ENCODE data around the gene CDH24. TPM values are rescaled to one million over a fixed set of nuclear protein-coding genes. Genes with fewer than 3 reads are reported as not detected.

The CDH24 gene
- total RNA-seq, 2 experiments from 2014 or later, result 0.51 to 1.5 TPM

DNA sequence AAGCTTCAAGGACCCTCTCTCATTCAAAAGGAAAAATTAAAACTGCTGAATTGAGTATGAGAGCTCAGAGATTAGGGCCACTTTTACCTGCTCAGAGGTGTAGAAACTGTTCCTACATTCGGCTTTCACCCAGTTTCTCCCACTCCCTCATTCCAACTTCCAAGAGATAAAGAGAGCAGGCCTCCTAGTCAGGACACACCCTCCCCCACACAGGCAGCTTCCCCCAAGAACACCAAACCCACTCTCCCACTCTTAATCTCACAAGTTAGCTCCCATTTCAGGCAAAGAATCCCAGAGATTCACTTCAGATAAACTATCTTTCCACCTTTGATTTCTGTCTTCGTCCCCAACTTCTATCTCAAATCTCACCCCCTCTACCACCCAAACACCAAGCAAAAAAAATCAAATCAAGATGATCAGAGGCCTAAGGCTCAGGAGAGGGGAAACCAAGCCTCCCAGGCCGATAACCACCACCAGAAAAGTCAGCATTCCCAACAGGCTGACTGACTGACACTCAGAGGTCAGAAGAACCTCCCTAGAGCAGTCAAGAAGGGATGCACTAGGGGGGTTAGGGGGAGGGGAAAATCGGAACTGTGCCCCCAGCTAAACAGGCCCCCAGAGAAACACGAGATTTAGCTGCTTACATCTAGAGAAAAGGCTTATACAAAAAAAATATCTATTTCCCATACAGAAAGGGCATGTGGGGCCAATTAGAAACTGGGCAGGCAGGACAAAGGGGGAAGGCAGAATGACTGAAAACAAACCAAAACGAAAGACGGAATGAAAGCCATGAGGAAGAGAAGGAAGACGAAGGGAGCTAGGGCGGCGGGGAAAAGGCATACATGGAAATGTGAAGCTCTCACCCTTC, 13.2 kb upstream of the CDH24 start:
- POLR2A ChIA-PET, result interaction anchor here (0.6 to 1.6 kb wide), 7 partner anchors 12 to 230 kb away, joined by 3 to 10 read pairs (median 3); partner anchors contain the start of gene SLC7A8
- no TSS peak for BruUV-seq (replicated peaks)
- peaks cover 29% of the 10 kb centered on the region for H3K4me1 ChIP-seq (ENCODE audit: insufficient read depth, low read length, poor library complexity, severe bottlenecking)

DNA sequence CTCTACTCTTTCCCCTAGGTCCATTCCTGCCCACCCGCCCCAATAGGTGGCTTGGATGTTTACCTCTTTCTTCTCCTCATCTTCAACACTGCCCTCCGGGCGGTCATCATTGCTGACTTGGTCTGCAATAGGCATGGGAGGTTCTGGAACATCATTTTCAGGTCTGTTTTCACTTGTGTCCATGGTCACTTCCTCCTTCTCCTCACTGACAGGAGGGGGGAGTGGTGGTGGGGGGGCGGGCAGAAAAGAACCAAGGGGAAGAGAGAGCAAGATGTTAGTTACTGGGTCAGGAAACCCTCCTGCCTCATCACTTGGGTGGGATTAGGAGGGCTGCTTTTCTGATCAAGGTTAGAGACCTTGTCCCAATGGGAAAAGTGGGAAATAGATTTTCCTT, 12.1 kb upstream of the CDH24 start:
- Histone ChIP-seq H3K4me3 (ENCODE audit: low read depth, low read length, poor library complexity, severe bottlenecking) (no peak overlapping the region), H3K4me1 (ENCODE audit: insufficient read depth, low read length, poor library complexity, severe bottlenecking) (peaks cover 29% of the 10 kb centered on the region), H3K9me3 (ENCODE audit: low read length) (no peaks in the 10 kb centered on the region), H3K9me2 (ENCODE audit: insufficient read depth, low read length) (no peaks in the 10 kb centered on the region), H4K20me1 (ENCODE audit: insufficient read depth, low read length) (0 out of 2 replicates have a peak, but pooled peaks cover 9% of the 10 kb centered on the region), H3K4me2 (ENCODE audit: low read length) (peak overlapping the region; percentile 42; the same call in 1 of the 2 replicates), H2AFZ (ENCODE audit: low read length) (no peak overlapping the region), H3K36me3 (ENCODE audit: insufficient read depth, low read length) (peaks cover 83% of the 10 kb centered on the region), H3K27ac (ENCODE audit: low read depth, low read length, poor library complexity, severe bottlenecking) (peak overlapping the region; percentile 25), H3K79me2 (ENCODE audit: insufficient read depth, low read depth, low read length) (peaks cover 45% of the 10 kb centered on the region)
- ChIA-PET CTCF (ENCODE audit: unreplicated experiment) (interaction anchor here (0.6 to 1.7 kb wide), 12 partner anchors 8 to 114 kb away, joined by 3 to 12 read pairs (median 4); partner anchors contain the start of genes ACIN1, C14orf119, CEBPE and SLC7A8), POLR2A (interaction anchor here (0.6 to 1.4 kb wide), 4 partner anchors 25 to 200 kb away, joined by 3 to 5 read pairs (median 3); partner anchors contain the start of genes ACIN1, C14orf119 and SLC7A8)
- TF ChIP-seq, protein P1, sequence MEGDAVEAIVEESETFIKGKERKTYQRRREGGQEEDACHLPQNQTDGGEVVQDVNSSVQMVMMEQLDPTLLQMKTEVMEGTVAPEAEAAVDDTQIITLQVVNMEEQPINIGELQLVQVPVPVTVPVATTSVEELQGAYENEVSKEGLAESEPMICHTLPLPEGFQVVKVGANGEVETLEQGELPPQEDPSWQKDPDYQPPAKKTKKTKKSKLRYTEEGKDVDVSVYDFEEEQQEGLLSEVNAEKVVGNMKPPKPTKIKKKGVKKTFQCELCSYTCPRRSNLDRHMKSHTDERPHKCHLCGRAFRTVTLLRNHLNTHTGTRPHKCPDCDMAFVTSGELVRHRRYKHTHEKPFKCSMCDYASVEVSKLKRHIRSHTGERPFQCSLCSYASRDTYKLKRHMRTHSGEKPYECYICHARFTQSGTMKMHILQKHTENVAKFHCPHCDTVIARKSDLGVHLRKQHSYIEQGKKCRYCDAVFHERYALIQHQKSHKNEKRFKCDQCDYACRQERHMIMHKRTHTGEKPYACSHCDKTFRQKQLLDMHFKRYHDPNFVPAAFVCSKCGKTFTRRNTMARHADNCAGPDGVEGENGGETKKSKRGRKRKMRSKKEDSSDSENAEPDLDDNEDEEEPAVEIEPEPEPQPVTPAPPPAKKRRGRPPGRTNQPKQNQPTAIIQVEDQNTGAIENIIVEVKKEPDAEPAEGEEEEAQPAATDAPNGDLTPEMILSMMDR (conservative IDR thresholded peaks at IDR 0.05; ENCODE audit: low read length), result no peak
- no peak for TF ChIP-seq EZH2phosphoT487 (IDR thresholded peaks at IDR 0.05; ENCODE audit: borderline replicate concordance, low read depth, low read length)
- intact Hi-C loops (cut with micrococcal nuclease; ENCODE audit: unreplicated experiment), result loop anchor here (1.0 kb wide), 2 partner anchors 51 to 118 kb away; no protein-coding TSS in a partner anchor
- no peak for DNase-seq (ENCODE audit: low spot score)
- BruUV-seq (replicated peaks), result no TSS peak

More for the DNA sequence above, 13.2 kb upstream of the CDH24 start:
- Histone ChIP-seq H2AFZ (ENCODE audit: low read length) (no peak overlapping the region), H3K4me3 (ENCODE audit: low read depth, low read length, poor library complexity, severe bottlenecking) (peak overlapping the region; percentile 79), H3K9me2 (ENCODE audit: insufficient read depth, low read length) (no peaks in the 10 kb centered on the region), H3K4me2 (ENCODE audit: low read length) (peak overlapping the region; percentile 94), H3K79me2 (ENCODE audit: insufficient read depth, low read depth, low read length) (peaks cover 45% of the 10 kb centered on the region), H3K36me3 (ENCODE audit: insufficient read depth, low read length) (peaks cover 83% of the 10 kb centered on the region), H3K27ac (ENCODE audit: low read depth, low read length, poor library complexity, severe bottlenecking) (peak overlapping the region; percentile 42), H3K9me3 (ENCODE audit: low read length) (no peaks in the 10 kb centered on the region), H4K20me1 (ENCODE audit: insufficient read depth, low read length) (0 out of 2 replicates have a peak, but pooled peaks cover 9% of the 10 kb centered on the region)
- CTCF ChIA-PET (ENCODE audit: unreplicated experiment), result interaction anchor here (0.6 to 1.4 kb wide), 6 partner anchors 12 to 250 kb away, joined by 3 to 8 read pairs (median 4); partner anchors contain the start of gene ACIN1
- intact Hi-C loops (cut with micrococcal nuclease; ENCODE audit: unreplicated experiment), result loop anchor here (2.0 to 5.0 kb wide), 2 partner anchors 24 to 232 kb away; partner anchors contain the start of genes ACIN1, C14orf119 and PPP1R3E
- DNase-seq (ENCODE audit: low spot score), result no peak
- TF ChIP-seq, protein P1 (conservative IDR thresholded peaks at IDR 0.05; ENCODE audit: low read length), result no peak
- TF ChIP-seq EZH2phosphoT487 (IDR thresholded peaks at IDR 0.05; ENCODE audit: borderline replicate concordance, low read depth, low read length), result no peak

Data from OCI-LY7 (cell line).